Activated gamma-delta T cell (primary cell): ENCODE results near the gene SKAP2.
"Not testable (repeated sequence)": the region's sequence is repeated elsewhere in the genome, so short reads cannot be mapped to it uniquely, and the experiment has no call there.

Experiments
- DNase-seq: peaks from one replicate; lab custom pipeline; 2025; lab: John Stamatoyannopoulos, UW

Gene SKAP2

DNA sequence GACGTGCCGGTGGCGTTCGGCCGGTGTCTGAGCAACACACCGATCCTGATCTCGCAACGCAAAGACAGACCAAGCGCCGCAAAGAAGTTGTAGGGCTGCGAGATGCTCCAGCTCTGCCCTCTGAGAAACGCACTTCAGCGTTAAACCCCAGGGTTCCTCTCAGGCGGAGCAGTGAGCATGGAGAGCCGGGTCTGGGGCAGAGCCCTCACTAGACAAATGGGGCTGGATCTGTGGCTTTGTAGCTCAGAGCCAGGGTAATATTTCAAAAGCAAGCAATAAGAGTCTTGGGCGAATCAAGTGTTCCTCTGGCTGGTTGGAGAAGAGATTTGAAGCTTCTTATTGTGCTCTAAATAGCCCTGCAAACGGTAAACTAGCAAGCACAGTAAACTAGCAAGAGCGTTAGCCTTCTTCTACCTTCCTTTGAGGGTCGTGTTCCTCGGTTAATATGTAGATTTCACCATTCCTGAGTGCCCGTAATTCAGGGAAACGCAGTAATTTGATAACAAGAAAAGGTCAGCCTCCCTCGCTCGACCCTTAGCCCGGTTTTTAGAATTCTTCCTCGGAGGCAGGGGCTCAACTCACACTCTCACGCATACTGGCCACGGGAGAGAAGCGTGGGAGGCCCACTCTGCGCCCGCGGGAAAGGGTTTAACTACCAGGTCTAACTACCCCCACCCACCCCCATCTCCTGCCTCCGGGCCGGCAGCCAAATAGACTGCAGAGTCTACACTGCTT lies 6.7 kb downstream of the SKAP2 start:
- DNase-seq: no peak

DNA sequence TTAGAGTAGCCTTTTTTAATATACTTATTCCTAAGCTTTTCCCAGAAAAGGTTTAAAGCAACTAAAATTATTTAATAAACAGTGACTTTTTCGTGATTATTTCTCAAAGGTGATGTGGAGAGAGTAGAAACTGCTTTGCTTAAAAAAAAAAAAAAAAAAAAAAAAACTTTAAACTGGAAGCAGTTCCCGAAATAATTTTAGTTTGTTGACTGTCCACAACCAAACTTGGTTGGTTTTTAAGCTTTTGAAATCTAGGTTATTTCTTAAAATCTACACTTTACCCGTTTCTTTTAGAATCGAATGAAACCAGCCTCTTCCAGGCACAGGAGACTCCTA lies 7.3 kb downstream of the SKAP2 start:
- no peak for DNase-seq

DNA sequence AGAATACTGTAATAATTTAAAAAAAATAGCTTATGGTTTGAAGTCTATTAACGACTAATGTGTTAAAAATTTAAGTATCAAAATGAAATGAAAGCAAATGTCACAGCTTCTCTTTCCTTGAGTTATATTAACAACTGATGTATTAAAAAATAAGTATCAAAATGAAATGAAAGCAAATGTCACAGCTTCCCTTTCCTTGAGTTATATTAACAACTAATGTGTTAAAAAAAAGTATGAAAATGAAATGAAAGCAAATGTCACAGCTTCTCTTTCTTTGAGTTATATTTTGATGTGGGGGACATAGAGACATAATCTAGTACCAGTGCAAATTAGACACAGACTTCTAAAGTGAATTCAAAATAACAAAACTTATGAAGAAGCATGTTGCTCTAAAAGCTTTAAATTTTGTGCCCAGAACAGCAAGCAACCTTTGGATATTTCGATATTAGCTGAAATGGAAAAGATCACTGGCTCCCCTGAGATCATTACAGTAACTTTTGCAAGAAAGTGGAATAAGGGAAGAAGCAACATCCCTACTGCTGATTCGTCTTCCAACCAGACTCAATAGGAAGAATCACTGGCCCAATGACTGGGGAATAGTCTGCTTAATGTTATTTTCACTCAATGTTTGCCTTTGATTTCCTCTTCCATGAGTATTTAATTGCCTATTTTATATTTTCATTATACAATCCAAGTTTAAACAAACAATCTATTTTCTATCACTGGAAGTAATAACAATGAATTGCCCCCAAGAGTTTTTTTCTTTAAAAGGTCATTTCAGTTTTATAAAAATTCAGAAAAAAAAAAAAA lies 8.0 kb downstream of the SKAP2 start:
- no peak for DNase-seq

DNA sequence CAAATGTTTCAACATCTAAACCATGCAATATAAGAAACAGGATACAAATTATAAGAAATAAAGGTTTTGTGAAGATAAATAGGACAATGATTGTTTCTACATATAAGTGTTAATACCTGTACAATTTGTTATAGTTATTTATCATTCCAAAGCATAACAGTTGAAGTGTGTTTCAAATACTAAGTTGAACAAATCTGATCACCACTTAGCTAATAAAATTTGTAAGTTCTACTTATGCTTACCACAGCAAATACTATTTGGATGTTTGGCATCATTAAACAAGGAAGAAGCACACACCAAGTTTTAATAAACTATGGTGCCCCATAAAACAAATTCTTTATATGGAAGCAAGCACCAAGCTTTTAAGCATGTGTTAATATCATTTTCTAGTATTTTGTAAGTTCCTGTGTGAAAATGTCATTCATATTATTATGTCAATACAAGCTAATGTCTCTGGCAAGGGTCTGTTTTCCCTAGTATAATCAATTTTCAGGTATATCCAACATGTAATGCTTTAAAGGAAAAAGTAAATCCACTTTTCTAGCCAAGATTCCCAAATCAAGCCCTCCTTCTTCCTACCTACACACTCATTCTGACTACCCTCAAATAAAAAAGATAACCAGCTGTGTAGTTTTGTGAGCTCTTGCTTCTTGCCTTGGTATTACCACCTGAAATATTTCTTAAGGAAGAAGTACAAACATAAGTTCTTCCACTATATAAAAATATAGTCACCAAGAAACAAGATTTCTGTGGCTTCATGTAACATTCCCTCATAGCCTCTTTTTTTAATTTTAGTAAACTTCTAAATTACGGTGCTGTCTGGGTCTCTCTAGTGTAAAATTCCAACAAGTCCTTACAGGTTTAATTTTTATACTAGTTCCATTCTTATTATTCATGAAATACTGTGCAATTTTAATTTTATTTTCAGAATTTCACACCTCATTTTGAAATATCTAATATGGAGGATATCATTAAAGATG lies 9.2 kb downstream of the SKAP2 start:
- DNase-seq: no peak

DNA sequence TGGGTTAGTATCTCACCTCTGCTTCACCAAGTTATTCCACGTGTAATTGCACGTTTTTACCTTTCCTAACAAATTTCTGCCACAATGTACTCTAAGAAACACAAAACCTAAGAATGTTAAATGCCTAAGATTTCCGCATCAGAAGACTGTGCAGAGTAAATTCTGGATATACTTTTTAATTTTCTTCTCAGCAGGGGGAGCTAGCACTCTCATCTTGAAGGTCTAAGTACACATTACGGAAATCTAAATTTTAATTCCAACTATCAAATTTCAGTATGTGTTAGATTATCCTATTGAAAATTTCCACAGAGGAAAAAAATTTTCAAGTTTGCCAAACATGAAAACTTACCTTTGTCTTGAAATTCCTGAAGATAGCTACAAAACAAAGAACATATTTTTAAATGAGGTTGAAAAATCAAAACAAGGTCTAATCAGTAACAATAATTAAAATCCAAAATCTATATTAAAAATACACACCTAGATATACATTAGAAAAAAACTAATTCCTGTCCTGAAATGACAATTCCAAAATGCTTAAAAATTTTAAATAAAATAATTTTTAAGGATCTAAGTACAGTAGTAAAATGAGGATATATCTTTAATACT lies 10.5 kb downstream of the SKAP2 start:
- no peak for DNase-seq

DNA sequence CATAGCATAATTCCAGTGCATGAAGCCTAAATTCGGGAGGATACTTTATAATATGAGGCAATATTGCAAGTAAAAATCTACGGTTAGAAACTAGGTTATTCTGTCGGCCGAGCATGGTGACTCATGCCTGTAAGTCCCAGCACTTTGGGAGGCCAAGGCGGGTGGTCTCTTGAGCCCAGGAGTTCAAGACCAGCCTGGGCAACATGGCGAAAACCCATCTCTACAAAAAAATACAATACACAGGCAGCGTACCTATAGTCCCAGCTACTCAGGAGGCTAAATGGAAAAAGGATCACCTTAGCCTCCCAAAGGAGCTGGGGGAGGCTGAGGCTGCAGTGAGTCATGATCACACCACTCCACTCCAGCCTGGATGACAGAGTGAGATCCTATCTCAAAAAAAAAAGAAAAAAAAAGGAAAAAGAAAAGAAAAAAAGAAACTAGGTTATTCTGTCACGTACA lies 14.2 kb downstream of the SKAP2 start:
- DNase-seq: no peak

DNA sequence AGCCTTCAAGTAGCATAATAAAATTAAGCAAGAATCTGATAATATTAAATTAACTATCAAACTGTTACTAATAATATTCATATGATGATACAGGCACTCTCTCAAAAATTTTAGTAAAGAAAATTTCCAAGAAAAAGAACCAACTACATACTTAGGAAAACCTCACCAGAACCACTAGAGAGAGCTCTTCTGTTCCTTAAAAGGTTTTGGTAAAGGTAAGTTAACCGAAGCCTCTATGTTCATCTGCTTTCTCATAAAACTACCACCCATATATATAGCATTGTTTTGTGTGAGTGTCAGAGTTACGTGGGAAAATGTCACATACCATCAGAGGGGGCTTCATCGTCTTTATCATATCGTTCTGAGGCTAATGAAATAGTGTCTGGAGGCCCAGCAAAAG lies 20.7 kb downstream of the SKAP2 start:
- DNase-seq: no peak

DNA sequence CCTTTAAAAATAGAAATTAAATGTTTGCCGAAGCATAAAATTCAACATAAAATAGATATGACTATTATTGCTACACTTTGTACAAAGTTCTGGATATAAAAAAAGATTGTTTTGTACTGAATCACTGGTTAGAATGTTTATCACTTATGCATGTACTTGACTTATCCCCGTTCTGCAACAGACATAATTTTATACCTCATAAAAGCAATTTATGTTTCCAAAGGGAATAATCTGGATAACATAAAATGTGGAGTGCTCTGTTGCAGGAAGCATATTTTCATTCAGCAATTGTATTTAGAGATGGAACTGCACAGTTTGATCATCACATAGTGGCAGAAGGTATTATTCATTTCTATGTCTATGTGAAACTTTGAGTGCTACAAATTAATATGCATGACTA lies 21.5 kb downstream of the SKAP2 start:
- DNase-seq: no peak

DNA sequence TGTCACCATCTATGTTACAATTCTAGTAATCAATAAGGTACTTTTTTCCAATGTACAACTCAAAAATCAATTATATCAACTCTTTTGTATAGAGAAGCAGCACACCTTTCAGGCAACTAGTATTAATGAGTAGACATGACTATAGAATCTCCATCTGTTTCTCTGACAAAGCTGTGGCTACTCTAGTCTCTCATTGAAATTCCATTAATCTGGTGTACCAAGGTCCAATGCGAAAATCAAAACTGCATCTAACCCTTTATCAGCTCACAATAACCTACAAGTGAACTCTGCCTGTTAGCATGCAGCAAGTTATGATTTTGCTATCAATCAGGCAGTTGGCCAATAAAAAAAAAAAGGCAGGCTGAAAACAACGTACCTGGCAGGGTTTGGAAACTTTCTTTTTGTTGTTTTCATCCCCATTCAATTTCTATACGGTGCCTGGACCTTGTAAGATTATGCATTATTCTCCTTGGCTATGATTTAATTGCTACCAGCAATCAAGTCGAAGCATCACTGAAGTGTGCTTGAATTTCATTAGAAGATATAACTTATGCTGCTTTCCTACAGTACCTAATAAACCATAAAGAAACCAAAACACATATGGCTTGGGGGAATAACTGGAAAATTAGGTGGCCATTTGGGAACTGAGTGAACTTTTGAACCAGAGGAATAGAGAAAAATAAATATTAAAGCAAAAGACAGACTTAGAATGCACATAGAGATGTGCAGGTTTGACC lies 23.2 kb downstream of the SKAP2 start:
- DNase-seq: no peak

DNA sequence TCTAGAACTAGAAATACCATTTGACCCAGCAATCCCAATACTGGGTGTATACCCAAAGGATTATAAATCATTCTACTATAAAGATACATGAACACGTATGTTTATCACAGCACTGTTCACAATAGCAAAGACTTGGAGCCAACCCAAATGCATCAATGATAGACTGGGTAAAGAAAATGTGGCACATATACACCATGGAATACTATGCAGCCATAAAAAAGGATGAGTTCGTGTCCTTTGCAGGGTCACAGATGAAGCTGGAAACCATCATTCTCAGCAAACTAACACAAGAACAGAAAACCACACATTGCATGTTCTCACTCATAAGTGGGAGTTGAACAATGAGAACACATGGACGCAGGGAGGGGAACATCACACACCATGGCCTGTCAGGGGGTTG lies 27.6 kb downstream of the SKAP2 start:
- DNase-seq: not testable (repeated sequence)

DNA sequence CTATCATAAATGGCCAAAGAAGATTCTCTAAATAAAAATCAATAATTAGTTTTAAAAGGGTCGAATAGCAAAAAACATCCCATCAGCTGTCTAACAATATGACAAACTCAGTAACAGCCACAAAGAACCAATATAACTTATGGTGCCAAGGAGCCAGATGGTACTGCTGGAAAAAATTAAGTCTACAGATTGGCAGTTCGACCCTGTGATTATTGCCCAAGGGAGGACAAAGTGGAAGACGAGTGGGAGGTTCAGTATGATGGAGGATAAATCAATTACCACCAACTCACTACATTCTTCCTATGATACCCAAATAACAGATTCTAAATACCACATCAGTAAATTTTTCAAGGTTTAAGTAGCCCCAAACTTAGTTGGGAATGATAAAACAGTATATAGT lies 49.0 kb downstream of the SKAP2 start:
- no peak for DNase-seq

DNA sequence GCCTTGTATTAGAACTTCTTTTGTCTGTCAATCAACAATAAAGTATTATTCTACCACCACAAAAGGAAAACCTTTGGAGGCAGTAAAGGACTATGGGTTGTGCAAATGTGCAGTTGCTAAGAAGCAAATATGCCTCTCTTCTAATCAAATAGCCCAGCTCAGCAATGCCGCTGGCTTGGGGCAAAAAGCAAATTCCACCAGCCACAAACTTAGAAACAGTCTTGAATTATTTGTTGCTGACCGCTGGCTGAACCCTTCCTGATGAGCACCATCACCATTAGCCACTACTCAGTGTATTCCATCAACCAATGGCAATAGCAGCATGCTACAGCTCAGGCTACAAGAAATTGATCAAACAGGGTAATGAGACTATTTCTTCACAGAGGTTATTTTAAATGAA lies 51.0 kb downstream of the SKAP2 start:
- DNase-seq: no peak

DNA sequence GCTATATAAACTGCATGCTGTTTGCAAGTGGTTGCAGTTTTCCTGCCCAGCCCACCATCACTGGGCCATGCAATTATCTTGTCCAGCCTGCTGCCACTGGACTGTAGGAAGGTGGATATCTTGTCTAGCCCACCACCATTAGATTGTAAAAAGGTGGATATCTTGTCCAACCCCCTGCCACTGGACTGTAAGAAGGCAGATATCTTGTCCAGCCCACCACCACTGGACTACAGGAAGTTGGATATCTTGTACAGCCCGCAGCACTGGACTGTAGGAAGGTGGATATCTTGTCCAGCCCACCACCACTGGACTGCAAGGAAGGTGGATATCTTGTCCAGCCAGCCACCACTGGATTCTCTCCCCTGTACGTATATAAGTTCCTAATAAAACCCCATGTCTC lies 69.8 kb downstream of the SKAP2 start:
- DNase-seq: no peak

DNA sequence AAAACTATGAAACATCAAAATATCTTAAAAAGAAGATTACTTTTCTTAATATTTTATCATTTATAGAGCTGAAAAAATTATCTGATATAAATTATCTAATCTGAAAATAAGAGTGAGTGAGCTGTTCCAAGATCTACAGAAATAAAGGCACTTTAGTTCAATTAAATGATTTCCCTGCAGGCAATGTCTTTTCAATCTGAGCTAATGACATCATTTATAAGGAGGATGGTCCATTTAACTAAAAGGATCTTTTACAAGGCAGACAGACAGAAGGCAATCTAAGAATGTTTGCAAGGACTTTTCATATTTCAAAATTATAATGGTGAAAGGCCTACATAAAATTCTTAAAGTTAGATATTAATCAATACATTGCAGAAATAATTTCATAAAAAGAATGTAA lies 71.8 kb downstream of the SKAP2 start:
- no peak for DNase-seq

DNA sequence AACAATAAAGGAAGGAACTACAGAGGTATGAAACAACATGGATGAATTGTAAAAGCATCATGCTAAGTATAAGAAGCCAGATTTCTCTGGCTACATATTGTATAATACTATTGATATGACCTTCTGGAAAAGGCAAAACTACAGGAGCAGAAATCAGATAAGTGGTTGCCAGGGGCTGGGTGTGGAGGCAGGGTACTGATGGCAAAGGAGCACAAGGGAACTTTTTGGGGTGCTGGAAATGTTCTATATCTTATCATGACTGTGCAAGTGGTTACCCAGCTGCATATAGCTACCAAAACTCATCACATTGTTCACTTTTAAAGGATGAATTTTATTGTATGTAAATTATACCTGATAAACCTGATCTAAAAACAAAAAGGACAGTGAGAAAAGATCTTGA lies 72.4 kb downstream of the SKAP2 start:
- DNase-seq: no peak

DNA sequence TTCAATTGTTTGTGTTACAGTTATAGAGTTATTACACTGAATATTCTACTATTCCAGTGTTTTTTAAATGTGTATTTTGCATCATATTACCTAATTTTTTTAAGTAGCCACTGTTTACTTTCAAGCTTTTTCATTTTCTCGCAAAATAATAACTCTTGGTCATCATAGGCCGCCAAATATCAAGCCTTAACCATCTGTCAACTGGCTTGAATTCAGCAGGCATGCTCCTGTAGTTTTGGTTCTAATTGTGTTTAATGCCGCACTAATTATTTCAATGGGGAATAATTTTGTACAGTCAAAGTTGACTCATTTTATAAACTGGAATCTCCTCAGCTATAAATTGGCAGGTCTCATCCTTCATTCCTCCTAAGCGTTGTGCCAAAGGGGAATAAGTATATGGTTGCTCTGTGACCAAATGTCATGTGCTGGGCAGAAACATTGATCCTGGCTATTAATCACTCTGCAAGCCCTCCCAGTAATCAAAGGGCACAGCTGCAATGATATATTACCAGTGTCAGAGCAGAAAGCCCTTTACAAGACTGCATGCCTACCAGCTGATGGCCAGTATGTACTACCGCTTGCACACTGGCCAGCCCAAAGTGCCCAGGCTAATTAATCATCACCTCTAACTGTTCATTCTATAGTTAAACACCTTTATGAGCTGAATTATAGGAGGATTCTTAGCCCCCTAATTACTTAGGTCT lies 74.8 kb downstream of the SKAP2 start:
- no peak for DNase-seq

DNA sequence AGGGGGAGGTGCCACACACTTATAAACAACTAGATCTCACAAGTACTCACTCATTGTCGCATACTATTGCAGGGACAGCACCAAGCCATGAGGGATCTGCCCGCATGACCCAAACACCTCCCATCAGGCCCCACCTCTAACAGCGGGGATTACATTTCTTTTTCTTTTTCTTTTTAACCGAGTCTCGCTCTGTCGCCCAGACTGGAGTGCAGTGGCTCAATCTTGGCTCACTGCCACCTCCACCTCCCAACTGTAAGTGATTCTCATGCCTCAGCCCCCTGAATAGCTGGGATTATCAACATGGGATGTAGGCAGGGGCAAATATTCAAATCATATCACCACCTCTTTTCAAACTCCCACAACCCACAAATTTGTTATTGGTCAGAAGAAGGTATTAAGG lies 76.7 kb downstream of the SKAP2 start:
- no peak for DNase-seq

DNA sequence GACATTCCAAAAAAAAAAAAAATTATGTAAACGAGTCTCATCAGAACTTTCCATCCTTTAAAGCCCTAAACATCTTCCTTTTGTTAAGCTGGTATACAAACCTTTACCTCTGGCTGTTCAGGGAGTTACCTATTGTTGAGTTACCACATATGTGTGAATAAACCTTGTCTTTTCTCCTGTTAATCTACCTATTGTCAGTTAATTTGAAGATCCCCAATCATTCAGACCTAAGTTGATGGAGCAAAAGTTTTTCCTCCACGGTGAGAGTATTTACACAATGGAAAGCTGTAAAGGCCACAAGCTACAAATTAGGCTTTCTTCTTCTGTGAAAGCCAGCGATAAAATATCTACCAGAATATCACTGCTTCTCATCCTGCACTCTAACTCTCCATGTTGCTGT lies 80.3 kb downstream of the SKAP2 start:
- DNase-seq: no peak

DNA sequence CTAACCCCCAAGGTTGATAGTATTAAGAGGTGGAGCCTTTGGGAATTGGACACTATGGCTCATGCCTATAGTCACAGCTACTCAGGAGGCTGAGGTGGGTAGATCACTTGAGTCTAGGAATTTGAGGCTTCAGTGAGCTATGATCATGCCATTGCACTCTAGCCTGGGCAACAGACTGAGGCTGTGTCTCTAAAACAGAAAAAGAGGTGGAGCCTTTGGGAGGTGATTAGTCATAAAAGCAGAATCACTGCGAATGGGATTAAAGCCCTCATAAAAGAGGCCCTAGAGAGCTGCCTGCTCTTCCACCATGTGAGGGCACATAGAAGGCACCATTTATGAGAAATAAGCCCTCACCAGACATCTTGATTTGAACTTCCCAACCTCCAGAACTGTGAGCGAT lies 81.9 kb downstream of the SKAP2 start:
- DNase-seq: no peak

DNA sequence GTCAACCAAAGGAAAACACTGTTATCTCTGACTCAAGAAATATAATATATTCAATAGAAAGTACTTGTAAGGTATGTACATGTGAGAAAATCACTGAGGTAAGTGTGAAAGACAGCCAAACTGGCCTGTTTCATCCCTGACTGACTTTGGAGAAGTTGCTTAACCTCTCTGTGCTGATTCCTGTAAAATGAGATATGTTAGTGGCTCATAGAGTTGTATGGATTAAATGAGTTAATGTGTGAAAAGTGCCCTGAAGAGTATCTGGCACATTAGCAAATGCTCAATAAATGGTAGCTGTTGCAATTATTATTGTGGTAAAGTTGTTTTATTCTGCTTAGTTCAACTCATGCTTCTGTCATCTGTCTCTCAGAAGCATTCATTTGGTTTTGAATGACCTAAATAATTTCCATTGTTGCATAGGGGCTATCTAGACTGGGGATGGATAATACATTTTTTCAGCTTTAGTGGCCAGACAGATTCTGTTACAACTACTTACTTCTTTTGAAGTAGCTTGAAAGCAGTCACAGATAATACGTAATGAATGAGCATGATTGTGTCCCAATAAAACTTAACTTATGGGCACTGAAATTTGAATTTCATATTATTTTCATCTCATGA lies 84.3 kb downstream of the SKAP2 start:
- DNase-seq: no peak
